ENCODE data around the gene SCLT1. TPM values are rescaled to one million over a fixed set of nuclear protein-coding genes. Genes with fewer than 3 reads are reported as not detected.

SCLT1 gene
- polyA plus RNA-seq, 1 donor from 2014 or later, result 12.8 TPM

- Histone ChIP-seq H3K4me2 (ENCODE audit: low read length) (no peak overlapping the region), H3K36me3 (ENCODE audit: insufficient read depth, low read length) (no peaks in the 10 kb centered on the region), H3F3A (ENCODE audit: insufficient read depth, low read length, poor library complexity, severe bottlenecking) (no peaks in the 10 kb centered on the region), H3K79me2 (replicated peaks; ENCODE audit: insufficient read depth, low read length) (no peaks in the 10 kb centered on the region), H3K4me3 (ENCODE audit: low read length) (no peak overlapping the region), H3K9me2 (ENCODE audit: insufficient read depth, low read length) (no peaks in the 10 kb centered on the region), H4K20me1 (ENCODE audit: insufficient read depth) (no peaks in the 10 kb centered on the region), H2AFZ (ENCODE audit: low read depth, low read length) (no peak overlapping the region), H3K27ac (ENCODE audit: low read length) (no peak overlapping the region), H3K9me3 (ENCODE audit: low read length) (peaks cover 16% of the 10 kb centered on the region), H3K27me3 (ENCODE audit: insufficient read depth, low read depth, low read length) (no peaks in the 10 kb centered on the region), H3K9ac (ENCODE audit: low read length) (no peak overlapping the region)
- no peak for TF ChIP-seq TAF1 (IDR thresholded peaks at IDR 0.05; ENCODE audit: low read depth)
- TF ChIP-seq SMC3 (conservative IDR thresholded peaks at IDR 0.05; ENCODE audit: poor library complexity), result no peak
- no peak for TF ChIP-seq MXI1 (conservative IDR thresholded peaks at IDR 0.05; ENCODE audit: poor library complexity, severe bottlenecking)
- TF ChIP-seq EZH2 (IDR thresholded peaks at IDR 0.05; ENCODE audit: borderline replicate concordance, insufficient read depth, low read length, poor library complexity, severe bottlenecking), result no peak
- TF ChIP-seq RAD21 (conservative IDR thresholded peaks at IDR 0.05), result no peak
Observed at GRCh38 chr4:129062580-129062979, 30.8 kb downstream of the SCLT1 start.

- no peaks in the 10 kb centered on the region for H4K20me1 ChIP-seq (ENCODE audit: insufficient read depth)
- H3K9me3 ChIP-seq (ENCODE audit: low read length), result peaks cover 30% of the 10 kb centered on the region
- H3K36me3 ChIP-seq (ENCODE audit: insufficient read depth, low read length), result no peaks in the 10 kb centered on the region
- H3K27me3 ChIP-seq (ENCODE audit: insufficient read depth, low read depth, low read length), result no peaks in the 10 kb centered on the region
- no peaks in the 10 kb centered on the region for H3F3A ChIP-seq (ENCODE audit: insufficient read depth, low read length, poor library complexity, severe bottlenecking)
- H3K9me2 ChIP-seq (ENCODE audit: insufficient read depth, low read length), result no peaks in the 10 kb centered on the region
- H3K9ac ChIP-seq (ENCODE audit: low read length), result no peak overlapping the region
- no peaks in the 10 kb centered on the region for H3K79me2 ChIP-seq (replicated peaks; ENCODE audit: insufficient read depth, low read length)
- no peak for TF ChIP-seq POLR2AphosphoS5 (IDR thresholded peaks at IDR 0.05)
- TF ChIP-seq RAD21 (conservative IDR thresholded peaks at IDR 0.05), result no peak
- TF ChIP-seq SMC3 (conservative IDR thresholded peaks at IDR 0.05; ENCODE audit: poor library complexity), result no peak
- no peak for TF ChIP-seq REST (IDR thresholded peaks at IDR 0.05; ENCODE audit: borderline replicate concordance)
- TF ChIP-seq MXI1 (conservative IDR thresholded peaks at IDR 0.05; ENCODE audit: poor library complexity, severe bottlenecking), result no peak
- no peak for TF ChIP-seq CTCF (IDR thresholded peaks at IDR 0.05; ENCODE audit: poor library complexity, severe bottlenecking)
- no peak for TF ChIP-seq EP300 (conservative IDR thresholded peaks at IDR 0.05; ENCODE audit: poor library complexity, severe bottlenecking)
- TF ChIP-seq EZH2 (IDR thresholded peaks at IDR 0.05; ENCODE audit: borderline replicate concordance, insufficient read depth, low read length, poor library complexity, severe bottlenecking), result no peak
- no peak for TF ChIP-seq TAF1 (IDR thresholded peaks at IDR 0.05; ENCODE audit: low read depth)
- H3K27ac ChIP-seq (ENCODE audit: low read length), result no peak overlapping the region
- no peak overlapping the region for H3K4me2 ChIP-seq (ENCODE audit: low read length)
- H2AFZ ChIP-seq (ENCODE audit: low read depth, low read length), result no peak overlapping the region
- no peak overlapping the region for H3K4me3 ChIP-seq (ENCODE audit: low read length)
Observed at GRCh38 chr4:129059028-129059427, 34.3 kb downstream of the SCLT1 start.

All from neural cell (in vitro differentiated cells).